Stimulated activated CD4-positive, alpha-beta T cell treated with anti-CD3 and anti-CD28 coated beads, Interleukin-1b, Interleukin-23, amount 100 ng/mL, for 1 hour (primary cell): ENCODE data around the gene FBXL13.
"Not testable (repeated sequence)": the region's sequence is repeated elsewhere in the genome, so short reads cannot be mapped to it uniquely, and the experiment has no call there.

Experiments
- DNase-seq, 2 donors: peaks; one replicate each; pipeline ENCODE4 v3.0.0-alpha.2; 2020; ENCODE audit warnings: low read depth in 2 of 2

Gene FBXL13

DNA sequence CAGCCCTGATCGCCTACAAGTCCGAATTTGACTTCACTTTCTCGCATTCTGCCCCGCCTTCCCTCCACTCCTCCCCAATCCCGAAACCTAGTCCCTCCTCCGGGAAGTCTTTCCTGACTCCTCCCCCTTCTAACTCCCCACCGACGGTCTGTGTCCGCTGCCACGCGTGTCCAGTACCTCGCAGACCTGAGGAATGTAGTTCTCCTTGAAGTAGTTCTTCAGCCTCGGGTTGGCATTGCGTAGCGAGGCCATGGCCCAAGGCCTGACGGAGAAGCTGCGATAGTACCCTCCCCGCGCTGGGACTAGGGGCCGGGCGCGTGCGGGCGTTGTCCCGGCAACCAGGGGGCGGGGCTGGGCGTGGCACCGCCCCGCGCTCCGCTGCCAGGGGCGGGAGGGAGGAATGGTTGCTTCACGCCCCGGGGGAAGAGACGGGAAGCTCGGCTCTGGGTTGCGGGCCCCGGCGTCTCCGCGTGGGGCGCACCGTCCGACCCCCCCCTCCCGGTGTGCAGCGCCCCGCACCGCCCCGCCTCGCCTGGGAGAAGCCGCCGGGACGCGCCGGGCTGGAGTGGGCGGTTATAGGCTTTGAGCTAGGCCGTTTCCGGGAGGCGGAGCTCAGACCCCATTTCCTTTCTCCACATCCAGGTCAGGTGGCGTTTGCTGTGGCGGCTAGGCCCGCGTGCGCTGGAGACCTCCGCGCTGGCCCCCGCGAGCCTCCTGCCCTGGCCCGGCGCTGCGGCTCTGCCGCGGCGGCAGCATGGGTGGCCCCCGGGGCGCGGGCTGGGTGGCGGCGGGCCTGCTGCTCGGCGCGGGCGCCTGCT lies at the start of gene FBXL13, which contains the start of gene ARMC10:
TSS of gene FBXL13 (minus strand) at position 278 of the 818 bp plus-strand sequence.
TSS of gene ARMC10 (plus strand) at position 622 of the 818 bp plus-strand sequence. CDS start at position 755, 133 bp downstream.
- DNase-seq = peak; percentile 71 to 89

DNA sequence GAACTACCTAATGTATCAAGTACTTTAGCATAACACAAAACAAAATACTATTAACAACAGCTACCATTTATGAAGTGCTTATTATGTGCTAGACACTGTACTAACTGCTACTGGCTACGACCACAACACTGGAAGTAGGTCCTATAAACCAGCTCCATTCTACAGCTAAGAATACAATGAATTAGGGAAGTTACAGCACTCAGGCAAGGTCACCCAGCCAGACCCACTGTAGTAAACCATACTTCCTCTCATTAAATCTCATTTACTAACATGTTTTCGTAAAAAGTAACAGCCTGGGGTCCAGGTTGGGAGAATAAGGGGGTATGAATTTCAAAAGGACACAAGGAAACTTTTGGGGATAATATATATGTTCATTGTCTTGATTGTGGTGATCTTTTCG lies 48.9 kb upstream of the FBXL13 start:
- no peak for DNase-seq

DNA sequence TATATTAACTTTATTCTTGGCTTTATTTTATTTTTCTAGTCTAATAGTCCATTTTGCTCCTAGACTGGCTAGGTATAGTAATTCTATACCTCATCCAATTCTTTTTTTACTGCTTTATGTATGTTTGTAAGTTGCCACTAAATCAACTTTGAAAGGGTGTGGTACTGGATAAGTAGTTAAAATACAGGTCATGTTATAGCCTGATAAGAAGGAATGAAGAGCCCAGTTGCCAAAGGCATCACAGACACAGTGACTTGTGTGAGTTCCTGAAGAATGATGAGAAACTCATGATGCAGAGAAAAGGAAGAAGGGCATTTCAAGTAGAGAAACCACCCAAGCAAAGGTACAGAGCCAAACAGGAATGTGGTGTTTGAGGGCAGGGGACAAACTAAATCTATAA lies 47.0 kb upstream of the FBXL13 start:
- DNase-seq = no peak

DNA sequence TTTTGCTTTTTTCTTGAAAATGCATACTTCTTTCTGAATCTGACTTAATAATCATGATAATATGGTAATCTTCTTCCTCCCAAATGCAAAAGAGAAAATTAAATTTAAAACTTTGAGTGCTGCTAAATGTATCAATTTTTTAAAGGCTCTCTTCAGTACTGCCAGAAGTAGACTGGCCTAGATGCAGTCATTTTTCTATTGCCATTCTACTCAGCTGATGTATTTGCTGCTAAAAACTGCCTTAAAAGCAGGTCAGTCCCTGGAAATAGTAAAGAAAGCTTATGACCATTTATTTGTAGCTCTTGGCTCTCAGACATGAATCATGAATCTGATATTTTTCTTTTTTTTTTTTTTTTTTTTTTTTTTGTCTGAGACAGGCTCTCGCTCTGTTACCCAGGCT lies 45.8 kb upstream of the FBXL13 start:
- no peak for DNase-seq

DNA sequence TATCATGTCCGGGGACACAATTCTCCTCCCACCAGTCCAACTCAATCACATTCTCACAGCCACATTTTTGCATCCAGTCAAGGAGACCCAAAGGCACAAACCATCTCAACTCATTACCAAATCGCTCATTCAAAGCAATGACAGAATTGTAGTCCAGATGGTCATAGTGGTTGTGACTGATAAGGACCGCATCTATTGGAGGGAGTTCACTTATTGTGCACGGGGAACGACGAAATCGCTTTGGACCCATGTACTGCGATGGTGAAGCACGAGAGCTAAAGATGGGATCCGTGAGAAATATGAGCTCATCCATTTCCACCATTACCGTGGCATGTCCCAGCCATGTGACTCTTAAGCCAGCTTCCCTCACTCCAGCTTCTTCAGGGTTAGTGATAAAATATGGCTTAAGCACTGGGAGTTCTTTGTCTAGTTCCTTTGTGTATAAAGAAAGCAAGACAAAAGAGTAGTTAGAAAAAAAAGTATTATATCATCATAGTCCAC lies 45.2 kb upstream of the FBXL13 start:
- no peak for DNase-seq

DNA sequence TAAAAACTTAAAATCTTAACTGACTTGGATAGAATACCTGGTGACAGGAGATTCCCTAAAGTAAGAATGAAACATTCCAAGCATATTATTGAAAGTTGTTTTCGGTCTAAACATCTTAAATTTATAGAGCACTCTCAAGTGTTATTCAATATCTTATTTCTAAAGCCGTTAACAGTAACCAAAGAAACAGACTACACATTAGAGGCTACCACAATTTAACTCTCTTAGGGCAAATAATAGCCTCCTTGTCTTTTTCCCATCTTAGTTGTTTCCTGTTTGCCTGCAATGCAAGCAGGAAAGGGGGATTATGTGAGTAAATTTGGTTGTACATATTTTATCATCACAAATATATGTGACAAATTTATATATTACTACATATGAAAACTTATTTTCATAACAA lies 42.9 kb upstream of the FBXL13 start:
- DNase-seq = no peak

DNA sequence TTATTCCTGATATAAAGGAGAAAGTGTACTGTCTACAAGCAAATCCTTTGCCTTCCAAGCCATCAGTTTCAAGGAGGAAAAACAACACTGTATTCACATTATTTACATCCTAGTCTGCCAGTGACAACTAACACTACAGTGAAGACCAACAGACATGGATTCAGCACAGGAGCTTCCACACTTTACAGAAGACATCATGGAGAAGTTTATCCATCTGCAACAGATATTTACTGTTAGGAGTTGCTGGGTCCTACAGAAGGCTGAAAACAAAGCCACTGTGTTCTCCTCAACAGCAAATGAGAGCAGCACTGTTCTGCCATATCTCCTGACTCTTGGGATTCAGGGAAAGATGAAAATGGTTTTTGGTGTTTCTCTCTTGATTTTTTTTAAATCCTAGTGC lies 42.4 kb upstream of the FBXL13 start:
- DNase-seq = no peak

DNA sequence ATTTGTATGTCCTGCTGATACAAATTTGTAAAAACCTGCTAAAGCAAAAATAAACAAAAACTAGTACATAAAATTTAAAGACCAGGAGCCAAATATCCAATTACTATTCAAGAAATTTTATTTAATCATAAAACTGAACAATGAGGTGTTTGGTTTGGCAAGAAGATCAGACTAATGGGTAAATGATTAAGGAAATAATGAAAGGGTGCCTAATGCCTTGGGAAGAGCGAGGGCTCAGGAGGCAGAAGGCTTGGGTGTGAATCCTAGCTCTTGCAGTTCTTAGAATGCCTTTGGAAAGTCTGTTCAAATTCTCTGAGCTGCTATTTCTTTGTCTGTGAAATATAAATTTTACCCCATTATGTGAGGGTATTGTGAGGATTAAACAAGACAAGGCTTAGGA lies 41.9 kb upstream of the FBXL13 start:
- no peak for DNase-seq

DNA sequence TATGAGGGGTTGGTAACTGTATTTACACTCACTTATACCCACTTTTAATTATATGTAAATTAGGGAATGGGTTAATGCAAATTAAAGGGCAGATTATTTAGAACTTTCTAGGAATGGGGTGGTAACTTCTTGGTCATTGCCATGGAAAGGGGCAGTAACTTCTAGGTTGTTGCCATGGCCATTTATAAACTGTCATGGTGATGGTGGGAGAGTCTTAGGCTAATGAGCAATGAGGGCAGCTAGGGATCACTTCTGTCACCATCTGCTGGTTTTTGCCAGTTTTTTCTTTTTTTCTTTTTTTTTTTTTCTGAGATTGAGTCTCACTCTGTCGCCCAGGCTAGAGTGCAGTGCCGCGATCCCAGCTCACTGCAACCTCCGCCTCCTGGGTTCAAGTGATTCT lies 41.2 kb upstream of the FBXL13 start:
- no peak for DNase-seq

DNA sequence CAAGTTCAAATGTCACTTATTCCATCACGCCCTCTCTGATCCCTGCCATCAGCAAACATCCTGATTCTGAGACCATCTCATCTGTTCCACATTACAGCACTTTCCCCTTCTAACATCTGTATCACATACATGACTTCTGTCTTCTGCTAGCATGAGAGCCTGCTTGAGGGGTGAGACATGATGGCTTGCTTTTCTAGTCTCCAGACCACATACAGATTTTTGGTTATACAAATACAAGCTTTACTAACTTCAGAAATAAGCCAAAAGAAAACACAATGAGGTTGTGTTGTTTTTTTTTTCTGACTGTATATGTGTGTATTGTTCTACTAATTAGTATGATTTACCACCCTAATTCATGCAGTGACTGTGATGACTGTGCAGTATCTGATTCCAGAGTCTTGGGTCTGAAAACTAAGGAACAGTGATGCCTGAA lies 40.0 kb upstream of the FBXL13 start:
- DNase-seq = no peak

DNA sequence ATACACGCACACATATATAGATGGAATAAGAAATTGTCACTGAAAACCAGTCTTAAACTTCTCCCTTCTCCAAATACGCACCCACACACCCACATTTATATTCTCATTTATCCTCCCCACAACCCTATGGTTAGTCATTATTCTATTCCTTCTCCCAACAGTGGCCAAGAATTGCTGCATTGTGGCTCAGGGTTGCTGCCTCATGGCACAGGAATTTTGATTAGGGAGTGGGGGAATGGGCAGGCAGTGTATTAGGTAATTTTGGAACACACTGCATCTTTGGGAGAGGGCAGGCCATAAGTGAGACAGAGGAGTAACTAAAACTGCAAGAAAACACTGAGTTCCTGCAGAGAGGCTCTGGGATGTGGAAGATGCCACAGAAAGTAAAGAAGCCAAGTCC lies 38.6 kb upstream of the FBXL13 start:
- DNase-seq = no peak

DNA sequence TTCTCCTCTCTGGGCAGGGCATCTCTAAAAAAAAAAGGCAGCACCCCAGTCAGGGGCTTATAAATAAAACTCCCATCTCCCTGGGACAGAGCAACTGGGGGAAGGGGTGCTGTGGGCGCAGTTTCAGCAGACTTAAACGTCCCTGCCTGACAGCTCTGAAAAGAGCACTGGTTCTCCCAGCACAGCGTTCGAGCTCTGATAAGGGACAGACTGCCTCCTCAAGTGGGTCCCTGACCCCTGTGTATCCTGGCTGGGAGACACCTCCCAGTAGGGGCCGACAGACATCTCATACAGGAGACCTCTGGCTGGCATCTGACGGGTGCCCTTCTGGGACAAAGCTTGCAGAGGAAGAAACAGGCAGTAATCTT lies 32.1 kb upstream of the FBXL13 start:
- not testable (repeated sequence) for DNase-seq

DNA sequence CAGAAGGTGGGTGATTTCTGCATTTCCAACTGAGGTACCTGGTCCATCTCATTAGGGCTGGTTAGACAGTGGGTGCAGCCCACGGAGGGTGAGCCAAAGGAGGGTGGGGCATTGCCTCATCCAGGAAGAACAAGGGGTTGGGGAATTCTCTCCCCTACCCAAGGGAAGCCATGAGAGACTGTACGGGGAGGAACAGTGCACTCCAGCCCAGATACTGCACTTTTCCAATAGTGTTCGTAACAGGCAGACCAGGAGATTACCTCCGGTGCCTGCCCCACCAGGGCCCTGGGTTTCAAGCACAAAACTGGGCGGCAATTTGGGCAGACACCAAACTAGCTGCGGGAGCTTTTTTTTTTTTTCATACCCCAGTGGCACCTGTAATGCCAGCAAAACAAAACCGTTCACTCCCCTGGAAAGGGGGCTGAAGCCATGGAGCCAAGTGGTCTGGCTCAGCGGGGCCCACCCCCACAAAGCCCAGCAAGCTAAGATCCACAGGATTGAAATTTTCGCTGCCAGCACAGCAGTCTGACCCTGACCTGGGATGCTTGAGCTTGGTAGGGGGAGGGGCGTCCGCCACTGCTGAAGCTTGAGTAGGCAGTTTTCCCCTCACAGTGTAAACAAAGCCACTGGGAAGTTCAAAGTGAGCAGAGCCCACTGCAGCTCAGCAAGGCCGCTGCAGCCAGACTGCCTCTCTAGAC lies 31.6 kb upstream of the FBXL13 start:
- DNase-seq = no peak

DNA sequence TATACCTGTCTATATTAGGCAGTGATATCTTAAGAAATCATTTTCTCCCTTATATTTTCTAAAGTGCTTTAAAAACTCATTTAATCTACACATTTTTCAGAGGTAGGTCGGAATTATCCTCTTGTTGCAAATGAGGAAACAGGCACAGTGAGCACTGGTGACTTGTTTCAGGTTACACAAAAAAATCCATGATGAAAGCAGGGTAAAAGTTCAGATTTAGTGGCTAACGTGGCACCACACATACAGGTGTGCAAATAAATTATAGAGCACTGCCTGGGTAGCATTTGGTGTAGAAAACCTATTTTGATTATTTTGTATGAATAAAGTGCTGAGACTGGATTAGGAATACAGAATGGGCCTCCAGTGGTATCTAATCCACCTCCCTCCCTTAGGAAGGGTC lies 26.9 kb upstream of the FBXL13 start:
- DNase-seq = no peak

DNA sequence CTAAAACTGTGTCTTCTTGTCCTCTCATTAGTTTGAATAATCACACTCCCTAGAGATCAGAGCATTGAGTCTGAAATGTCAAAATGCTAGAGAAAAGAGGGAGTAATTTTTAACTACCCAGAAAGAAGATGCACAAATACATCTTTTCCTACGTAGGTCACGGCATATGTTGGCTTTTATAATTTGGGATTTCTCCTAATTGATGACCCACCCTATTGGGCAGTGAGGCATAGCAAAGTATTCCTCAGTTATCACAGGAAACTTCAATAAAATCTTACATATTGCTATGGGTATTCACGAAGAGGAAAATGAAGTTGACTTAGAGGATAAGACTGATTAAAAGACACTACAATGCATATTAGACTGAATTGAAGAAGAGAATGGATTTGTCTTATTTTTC lies 25.8 kb upstream of the FBXL13 start:
- no peak for DNase-seq

DNA sequence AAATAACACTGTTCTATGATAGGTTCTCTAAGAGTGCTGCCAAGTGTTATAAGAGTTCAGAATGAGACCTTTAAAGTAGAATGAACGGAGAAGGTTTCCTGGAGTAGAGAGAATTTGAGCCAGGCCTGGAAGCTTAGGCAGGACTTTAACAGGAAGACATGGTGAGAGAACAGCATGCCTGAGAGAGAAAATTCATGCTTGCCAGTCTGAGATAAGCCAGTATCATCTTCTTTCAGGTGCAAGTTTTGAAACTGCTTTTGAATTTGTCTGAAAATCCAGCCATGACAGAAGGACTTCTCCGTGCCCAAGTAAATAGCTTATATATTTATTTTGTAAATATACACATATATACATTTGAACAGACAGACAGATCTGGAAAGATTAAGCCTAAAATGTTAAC lies 22.4 kb upstream of the FBXL13 start:
- no peak for DNase-seq

DNA sequence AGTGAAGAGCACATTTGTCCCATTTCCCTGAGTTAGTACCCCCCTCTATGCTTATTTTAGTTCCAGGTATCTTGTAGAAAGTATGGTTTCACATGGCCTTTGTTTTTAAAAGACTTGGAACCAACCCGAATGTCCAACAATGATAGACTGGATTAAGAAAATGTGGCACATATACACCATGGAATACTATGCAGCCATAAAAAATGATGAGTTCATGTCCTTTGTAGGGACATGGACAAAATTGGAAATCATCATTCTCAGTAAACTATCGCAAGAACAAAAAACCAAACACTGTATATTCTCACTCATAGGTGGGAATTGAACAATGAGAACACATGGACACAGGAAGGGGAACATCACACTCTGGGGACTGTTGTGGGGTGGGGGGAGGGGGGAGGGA lies 21.0 kb upstream of the FBXL13 start:
- DNase-seq = not testable (repeated sequence)

DNA sequence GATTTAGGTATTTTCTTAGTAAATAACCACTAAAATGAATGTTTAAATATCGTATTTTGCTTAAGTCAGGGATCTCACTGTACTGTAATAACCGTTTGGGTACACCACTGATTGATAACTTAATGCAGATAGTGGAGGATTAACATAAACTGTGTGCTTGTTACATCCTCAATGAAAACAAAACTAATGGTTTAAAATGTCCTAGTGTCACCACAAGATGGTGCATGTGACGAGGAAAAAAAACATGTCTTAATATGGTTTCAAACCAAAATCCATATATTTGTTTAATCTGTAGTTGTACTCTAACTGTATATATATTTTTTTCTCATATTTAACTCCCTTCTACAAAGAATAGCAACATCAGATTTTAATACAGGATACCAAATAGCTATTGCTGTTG lies 19.5 kb upstream of the FBXL13 start:
- DNase-seq = no peak

DNA sequence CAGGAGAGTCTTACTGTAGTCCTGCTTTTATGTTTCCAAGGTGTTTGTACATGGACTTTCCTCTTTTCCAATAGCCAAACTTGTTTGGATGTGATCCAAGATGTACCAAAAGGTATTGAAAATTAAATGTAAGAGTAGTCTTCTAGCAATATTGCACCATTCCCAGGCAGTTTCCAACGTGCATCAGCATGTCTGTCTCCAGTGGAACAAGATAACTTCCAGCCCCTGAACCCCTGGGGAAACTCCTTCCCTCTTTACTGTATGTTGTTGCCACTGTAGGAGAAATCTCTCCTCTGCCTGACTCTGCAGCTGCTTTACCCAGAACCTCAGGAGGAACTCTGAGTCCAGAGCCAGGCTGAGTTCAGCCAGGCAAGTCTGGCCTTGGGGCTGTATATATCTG lies 18.8 kb upstream of the FBXL13 start:
- no peak for DNase-seq

DNA sequence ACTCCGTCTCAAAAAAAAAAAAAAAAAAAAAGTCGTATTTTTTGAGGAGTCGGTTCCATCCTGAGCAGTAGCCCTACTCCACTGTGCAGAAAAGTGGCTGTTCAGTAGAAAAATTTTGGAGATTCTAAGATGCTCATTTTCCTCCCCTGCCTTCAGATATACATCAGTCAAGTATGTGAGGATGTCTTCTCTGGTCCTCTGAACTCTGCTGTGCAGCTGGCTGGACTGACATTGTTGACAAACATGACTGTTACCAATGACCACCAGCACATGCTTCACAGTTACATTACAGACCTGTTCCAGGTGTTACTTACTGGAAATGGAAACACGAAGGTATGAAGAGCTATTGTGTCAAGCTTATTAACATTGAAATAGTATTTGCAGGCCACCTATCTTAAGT lies 17.7 kb upstream of the FBXL13 start:
- DNase-seq = not testable (repeated sequence)

DNA sequence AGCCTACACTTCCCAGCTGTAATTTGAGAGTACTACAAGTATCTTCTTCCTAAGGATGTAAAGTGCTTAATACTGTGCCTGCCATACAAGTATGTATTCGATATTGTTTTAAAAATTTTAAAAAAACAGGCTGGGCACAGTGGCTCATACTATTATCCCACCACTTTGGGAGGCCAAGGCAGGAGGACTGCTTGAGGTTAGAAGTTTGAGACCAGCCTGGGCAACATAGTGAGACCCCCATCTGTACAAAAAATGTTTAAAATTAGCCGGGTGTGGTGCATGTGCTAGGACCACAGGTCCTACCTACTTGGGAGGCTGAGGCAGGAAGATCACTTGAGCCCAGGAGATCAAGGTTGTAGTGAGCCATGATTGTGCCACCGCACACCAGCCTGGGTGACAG lies 8.6 kb upstream of the FBXL13 start:
- DNase-seq = no peak

DNA sequence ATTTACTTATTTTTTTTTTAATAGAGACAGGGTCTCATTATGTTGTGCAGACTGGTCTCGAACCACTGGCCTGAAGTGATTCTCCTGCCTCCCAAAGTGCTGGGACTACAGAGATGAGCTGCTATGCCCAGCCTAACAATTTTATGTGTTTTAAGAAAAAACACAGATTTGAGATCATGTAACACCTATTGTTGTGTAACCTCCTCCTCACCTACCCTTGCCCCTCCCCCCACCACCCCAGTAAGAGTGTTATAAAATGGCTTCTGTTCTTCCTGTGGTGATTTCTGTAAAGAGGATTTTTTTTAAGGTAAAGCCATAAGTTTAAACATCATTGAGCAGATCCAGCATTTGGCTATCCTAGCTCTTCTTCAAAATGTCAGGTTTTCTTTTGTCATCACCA lies 7.9 kb upstream of the FBXL13 start:
- DNase-seq = no peak

DNA sequence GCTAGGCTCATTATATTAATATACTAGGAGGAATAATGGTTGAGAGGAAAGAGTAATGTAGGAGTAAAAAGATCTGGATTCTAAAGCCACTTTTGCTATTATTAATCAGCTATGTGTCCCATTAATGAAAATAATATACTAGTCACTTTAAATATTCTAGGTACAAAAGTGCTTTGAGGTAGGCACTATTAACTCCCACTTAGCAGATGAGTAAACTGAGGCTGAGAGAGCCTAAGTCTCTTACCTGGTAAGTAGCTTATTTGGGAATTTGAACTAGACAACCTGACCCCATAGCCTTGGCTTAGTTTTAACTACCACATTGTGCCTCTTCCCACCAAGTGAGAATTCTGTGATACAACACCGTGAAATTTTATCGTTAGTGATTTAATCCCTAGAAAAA lies 6.3 kb upstream of the FBXL13 start:
- DNase-seq = no peak
